Activated CD8-positive, alpha-beta memory T cell treated with anti-CD3 and anti-CD28 coated beads, Interleukin-2, amount 50 U/mL, for 4 hours (primary cell): ENCODE data around the gene IGFBP3.

Source experiments
- DNase-seq: peaks from one replicate; pipeline ENCODE4 v3.0.0-alpha.2; 2020

The IGFBP3 gene

DNA sequence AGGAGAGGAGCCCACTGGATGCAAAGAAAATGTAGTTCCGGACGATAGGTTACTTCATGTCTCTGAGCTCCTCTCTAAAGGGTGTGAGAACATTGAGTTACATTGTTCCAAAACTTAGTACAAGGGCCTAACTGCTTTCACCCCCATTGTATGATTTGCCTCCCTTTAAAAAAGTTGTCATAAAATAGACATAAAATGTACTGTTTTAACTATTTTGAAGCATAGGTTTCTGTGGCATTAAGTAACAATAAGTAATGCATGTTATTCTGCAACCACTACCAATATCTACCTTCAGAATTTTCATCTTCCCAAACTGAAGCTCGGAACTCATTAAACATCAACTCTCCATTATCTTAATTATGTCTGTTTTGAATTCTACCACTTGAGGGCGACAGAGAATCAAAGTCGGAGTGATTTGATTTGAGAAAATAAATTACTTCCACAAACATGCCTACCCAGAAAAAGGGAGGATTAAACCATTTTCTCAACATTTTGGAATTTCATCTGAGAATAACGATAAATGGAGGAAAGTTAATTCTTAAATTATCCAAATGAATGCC, 30.1 kb downstream of the IGFBP3 start:
- DNase-seq, result no peak

DNA sequence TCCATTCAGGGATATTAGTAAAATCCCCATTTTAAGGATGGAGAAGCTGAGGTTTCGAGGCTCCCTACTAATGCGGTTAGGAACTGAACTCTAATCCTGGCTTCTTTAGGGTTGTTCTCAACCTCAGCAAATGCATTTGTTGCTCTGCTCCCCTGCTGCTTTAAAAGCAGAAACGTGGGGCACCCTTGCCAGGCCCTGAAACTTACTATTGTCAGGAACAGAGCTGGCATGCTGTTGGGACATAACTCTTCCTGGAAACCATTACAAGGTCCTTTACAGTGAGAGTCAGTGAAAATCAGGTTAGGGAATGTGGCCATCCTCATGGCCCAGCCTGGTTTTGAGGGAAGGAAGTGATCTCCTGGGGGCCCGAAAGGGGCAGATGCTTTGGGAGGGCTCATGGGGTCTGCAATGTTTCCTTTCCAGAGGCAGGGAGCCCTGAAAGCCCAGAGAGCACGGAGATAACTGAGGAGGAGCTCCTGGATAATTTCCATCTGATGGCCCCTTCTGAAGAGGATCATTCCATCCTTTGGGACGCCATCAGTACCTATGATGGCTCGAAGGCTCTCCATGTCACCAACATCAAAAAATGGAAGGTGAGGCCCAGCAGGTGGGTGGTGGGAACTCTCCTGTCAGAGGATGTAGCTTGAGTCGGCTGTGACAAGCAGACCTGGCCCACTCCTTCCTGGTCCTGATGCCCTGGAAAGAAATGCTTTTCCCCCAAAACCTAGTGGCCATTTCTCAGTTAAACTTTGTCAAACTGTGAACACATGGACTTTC, 30.8 kb downstream of the IGFBP3 start:
- no peak for DNase-seq

DNA sequence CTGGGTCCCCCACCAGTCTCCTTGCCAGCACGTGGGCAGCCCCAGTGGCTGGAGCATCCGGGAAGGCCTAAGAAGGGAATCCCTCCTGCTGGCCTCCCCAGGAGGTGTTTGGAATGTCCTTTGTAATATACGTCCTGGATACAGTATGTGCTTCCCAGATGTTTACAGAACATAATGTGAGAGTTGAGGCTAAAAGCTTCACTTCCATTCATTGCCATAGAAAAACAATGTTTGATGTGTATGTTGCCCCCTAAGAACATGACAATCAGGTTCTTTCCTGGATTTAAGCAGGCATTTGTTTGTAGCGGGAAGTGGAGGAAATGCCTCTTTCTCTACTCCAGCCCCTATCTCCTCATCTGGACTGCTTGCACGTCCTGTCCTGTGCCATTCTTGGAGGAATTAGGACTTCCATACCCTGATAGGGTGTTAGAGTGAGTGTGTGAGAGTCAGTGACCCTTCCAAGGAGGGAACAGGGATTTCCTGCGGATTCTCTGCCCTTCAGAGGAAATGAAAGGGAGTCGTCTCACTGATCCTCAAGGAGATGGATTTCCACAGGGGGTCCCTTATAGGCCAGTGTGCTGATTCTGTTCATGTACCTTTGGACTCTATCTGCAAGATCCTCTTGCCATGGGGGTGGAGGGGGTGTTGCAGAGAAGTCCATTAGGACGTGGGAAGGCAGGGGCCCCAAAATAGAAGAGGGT, 31.6 kb downstream of the IGFBP3 start:
- DNase-seq, result no peak

DNA sequence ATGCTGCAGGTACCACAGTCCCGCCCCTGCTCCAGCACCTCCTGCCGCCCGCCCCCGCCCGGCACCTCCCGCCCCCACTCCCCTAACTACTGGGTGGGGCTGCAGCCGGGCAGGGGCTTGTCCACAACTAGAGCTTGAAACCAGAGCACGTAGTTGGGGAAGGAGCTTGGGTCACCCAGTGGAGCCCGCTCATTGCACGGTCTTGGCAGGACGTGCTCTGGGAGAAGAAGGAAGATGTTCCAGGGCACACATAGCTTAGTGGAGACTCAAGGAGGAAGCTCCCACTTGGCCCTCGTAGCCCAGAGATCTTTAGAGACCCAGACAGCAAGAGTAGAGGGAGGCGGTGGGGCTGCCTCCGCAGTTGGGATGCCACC, 32.1 kb downstream of the IGFBP3 start:
- no peak for DNase-seq

DNA sequence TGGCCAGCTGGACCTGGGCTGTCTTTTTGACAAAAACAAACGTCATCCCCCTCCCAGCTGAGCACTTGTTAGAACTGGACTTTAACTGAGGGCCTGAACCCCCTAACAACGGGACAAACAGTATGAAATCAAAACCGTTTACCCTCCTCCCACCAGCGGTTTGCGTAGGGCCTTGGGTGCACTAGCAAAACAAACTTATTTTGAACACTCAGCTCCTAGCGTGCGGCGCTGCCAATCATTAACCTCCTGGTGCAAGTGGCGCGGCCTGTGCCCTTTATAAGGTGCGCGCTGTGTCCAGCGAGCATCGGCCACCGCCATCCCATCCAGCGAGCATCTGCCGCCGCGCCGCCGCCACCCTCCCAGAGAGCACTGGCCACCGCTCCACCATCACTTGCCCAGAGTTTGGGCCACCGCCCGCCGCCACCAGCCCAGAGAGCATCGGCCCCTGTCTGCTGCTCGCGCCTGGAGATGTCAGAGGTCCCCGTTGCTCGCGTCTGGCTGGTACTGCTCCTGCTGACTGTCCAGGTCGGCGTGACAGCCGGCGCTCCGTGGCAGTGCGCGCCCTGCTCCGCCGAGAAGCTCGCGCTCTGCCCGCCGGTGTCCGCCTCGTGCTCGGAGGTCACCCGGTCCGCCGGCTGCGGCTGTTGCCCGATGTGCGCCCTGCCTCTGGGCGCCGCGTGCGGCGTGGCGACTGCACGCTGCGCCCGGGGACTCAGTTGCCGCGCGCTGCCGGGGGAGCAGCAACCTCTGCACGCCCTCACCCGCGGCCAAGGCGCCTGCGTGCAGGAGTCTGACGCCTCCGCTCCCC, 32.7 kb downstream of the IGFBP3 start, which contains the start of gene IGFBP1:
Gene IGFBP1, plus strand, starts transcription at position 304 of the 808 bp plus-strand sequence. Its CDS starts 165 bp downstream, at position 469.
- DNase-seq, result no peak

DNA sequence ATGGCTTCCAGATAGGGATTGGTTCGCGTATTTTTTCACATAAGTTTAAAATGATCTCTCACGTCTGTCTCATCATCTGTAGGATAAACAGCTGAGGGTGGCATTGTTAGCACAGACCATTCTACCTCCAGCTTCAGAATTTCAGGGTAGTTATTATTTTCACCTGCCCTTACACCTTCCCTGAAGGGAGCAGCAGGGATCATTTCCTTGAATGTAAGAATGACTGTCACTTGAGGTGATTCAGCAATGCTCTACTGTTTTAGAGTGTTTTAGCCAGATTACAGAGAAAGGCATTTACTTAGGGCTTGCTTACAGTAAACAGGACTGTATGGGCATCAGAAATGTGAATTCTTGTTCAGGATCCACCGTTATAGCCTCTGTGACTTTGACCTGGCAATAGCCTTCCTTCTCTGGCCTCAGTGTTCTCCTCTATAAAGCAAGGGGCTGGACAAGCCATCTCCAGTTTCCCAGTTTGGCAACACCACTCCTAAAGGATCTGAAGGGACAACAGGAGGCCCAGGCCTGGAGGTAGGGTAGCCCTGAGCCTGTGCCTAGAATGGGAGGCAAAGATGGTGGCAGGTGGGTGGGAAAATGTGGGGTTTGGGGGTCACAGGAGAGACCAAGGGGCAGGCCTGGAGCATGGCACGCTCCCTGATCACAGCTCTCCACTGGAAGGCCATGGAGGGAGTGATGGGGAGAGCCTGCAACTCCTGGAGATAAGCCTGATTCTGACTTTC, 34.0 kb downstream of the IGFBP3 start:
- DNase-seq, result no peak

DNA sequence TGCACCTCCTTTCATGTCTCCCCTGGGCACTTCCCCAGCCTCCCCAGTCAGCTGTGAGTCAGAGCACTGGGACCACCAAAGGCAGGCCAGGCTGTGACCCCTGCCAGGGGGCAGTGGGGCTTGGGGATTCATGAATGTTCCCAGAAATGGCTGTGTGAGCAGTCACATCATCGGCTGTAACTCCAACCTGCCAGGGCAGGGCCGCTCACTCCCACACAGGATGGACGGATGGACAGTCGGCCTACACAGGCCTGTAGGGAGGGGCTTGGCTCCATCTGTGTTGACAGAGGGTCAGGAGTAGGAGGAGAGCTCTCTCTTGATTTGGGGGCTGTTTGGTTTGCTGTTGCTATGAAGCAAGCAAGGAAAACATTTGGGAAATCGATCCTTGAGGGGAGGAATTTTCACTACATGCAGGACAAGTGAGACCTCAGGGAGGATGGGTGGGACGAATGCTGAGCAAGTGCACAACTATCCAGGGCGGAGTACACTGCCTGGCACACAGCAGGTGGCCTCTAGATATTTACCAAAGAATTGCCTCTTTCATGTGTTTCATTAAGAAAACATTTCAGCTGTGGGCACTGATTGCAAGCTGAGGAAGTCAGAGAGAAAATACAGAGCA, 35.7 kb downstream of the IGFBP3 start:
- DNase-seq, result no peak

DNA sequence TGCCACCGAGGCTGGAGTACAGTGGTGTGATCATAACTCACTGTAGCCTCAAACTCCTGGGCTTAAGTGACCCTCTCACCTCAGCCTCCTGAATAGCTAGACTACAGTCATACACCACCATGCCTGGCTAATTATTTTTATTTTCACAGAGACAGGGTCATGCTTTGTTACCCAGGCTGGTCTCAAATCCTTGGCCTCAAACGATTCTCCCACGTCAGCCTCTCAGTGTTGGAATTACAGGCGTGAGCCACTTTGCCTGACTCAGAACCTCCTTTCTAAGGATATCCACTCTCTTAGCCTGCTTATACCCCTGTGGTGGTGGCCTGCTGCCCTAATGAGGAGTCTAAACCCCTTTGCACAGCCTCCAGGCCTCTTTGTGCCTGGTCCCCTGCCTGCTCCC, 36.9 kb downstream of the IGFBP3 start:
- DNase-seq, result no peak

DNA sequence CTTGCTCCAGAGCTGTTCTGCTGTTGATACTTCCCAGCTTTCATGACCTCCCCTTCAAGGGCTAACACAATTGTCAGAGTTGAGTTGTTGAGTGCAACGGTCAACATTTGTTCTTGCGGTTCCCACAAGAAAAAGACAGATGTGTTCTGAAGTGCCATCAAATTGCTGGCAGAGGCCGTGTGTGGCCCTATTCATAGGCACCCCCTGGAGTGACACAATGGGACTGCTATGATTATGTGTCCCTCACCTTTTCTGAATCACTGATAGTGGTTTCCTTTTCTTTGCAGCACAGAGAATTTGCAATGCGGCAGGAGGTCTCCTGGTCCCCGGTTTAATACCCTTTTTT, 38.6 kb downstream of the IGFBP3 start:
- DNase-seq, result no peak

DNA sequence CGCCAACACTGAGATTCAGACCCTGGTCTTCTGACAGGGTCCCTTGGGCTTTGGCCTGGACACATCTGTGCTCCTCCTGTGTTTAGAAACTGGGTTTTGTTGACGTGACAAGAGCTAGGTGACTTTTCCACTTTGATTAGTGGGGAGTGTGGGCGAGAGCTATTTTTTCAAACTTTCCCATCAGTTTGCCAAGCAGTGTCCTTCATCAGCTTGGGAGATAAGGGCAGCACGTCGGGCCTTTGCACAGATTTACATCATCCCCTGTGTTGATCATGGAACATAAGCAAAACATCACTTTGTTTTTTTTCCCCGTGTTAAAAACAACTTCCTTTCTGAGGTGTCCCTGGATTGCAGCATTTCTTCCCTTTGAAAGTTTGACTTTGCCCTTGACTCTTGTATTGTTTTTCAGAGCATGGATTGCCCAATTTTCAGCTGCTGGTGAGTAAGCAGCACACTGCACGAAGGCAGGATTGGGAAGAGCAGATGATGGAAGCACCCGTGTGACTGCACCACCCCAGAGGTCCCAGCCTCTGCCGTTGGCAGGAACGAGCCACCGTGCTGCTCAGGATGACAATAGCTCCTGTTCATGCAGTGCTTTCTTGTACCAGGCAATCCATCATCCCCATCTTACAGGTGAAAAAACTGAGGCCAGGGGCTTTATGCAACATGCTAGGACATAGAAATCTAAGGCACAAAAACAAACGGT, 39.2 kb downstream of the IGFBP3 start:
- DNase-seq, result no peak

DNA sequence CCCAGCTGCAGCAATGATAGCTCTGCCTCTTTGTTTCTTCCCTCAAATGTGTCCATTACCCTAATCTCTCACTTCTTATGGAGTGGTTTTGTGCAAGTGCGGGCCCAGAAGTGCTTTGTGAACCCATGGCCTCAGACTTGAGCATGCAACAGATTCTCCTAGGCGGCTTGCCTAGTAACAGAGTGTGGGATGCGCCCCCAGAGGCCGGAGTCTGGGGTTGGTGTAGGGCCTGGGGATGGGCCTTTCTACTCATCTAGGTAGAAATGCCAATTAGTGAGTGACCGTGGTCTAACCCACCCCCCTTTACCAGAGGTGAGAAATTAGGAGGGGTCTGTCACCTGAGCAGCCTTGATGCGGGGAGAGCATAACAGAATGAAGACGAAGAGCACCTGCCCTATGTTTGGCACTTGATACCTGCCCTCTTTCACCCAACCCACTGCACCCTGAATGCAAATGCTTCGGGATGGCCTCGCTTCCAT, 39.8 kb downstream of the IGFBP3 start:
- DNase-seq, result no peak

DNA sequence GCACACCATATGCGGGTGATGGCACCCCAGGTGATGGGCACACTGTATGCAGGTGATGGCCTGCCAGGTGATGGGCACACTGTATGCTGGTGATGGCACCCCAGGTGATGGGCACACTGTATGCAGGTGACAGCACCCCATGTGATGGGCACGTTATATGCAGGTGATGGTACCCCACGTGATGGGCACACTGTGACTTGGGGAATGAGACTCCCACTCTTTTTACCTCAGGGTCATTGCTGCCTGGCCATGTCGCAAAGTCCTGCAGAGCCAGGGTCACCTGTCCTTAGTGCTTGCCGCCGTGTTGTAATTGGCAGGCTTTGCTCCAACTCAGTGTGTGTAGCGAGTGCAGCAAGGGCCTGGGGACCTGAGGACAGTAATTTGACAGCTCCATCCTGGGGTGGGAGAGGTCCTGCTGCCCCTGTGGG, 40.6 kb downstream of the IGFBP3 start:
- no peak for DNase-seq

DNA sequence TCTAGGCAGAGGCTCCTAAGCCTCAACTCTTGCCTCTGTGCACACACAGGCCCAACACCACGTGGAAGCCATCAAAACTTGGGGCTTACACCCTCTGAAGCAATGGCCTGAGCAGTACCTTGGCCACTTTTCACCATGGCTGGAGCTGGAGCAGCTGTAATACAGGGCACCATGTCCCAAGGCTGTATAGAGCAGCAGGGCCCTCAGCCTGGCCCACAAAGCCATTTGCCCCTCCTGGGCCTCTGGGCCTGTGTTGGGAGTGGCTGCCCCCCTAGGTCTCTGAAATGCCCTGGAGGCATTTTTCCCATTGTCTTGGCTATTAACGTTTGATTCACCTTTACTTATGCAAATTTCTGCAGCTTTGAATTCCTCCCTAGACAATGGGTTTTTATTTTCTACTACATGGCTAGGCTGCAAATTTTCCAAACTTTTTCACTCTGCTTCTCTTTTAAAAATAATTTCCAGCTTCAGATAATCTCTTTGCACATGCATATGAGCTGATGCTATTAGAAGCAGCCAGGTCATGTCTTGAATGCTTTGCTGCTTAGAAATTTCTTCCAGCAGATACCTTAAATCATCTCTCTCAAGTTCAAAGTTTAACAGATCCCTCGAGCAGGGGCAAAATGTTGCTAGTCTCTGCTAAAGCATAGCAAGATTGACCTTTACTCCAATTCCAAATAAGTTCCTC, 42.5 kb downstream of the IGFBP3 start:
- no peak for DNase-seq

DNA sequence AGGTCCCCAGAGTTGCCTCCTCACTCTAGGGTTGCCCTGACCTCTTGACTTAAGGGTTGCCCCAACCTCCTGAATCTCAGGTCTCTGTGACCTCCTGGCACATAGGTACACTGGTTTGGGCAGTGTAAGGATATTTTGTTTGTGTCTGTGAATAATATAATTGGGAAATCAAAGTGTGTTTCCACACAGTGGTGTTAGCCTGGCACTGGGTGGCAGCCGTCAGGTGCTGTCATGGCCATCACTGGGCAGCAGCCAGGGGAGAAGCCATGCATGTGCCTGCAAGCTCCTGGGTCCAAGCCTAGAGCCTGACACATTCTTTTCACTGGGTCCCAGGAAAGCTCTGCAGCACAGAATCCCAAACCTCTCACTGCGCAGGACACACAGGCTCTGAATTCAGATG, 44.6 kb downstream of the IGFBP3 start:
- no peak for DNase-seq

DNA sequence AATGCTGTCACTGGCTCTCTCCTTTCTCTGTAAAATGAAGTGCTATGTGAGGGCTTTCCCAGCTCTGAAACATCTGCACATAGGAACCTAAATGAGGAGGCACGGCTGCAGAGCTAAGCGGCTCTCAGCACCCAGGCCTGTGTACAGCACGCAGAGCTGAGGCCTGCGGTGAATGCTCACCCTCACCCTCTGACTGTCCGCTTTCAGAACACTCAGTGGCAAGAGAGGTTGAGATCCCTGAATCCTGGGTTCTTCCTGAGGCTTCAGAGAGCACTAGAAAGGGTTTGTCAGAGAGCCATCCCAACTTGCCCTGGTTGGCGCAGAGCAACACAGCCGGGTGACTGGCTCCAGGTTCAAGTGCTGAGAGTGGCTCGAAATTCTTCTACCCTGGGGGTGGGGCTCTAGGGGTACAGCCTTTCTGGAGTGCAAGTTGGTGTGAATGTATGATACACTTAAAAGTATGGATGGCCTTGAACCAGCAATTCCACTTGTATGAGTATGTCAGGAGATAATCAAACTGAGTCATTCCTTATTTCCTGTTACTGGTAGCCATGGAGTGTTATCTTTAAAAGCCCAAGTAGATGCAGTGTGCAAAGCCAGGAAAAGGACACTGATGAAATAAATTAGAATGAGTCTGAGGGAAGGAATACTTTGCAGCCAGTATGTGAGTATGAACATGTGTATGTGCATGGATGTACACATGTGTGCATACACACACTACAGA, 46.5 kb downstream of the IGFBP3 start:
- DNase-seq, result no peak

DNA sequence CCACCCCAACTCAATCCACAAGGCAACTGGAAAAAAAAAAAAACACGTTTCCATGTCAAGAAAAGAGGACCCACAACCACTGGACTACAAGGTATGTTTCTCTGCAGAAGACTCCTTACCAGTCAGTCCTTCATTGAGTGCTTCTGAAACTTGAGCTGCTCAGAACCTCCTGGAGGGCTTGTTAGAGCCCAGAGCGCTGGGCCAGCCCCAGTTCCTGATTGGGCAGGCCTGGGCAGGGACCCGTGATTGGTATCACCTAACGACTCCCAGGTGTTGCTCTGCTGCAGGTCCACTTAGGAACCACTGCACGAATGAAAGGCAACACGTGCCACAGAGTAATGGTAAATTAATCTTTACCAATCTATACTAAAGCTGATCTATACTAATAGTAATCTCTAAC, 47.7 kb downstream of the IGFBP3 start:
- no peak for DNase-seq

DNA sequence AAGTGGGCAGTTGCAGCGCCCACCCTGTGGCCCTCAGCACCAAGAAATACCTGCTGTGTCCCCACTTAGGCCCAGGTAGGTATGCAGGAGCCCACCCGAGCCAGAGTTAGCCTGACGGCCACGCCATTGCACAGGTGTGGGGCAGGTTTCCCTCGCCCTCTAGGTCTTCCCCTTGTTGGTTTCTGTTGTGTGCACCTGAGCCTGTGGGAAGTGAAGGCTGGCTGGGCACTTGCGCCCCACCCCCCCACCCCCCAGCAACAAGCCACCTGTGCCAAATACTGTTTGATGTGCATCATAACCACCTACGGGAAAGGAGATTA, 48.1 kb downstream of the IGFBP3 start, which contains the start of gene CCDC201:
Gene CCDC201, minus strand, starts transcription at position 48 of the 320 bp plus-strand sequence. CDS start 75 bp downstream, outside the sequence.
- DNase-seq, result no peak

DNA sequence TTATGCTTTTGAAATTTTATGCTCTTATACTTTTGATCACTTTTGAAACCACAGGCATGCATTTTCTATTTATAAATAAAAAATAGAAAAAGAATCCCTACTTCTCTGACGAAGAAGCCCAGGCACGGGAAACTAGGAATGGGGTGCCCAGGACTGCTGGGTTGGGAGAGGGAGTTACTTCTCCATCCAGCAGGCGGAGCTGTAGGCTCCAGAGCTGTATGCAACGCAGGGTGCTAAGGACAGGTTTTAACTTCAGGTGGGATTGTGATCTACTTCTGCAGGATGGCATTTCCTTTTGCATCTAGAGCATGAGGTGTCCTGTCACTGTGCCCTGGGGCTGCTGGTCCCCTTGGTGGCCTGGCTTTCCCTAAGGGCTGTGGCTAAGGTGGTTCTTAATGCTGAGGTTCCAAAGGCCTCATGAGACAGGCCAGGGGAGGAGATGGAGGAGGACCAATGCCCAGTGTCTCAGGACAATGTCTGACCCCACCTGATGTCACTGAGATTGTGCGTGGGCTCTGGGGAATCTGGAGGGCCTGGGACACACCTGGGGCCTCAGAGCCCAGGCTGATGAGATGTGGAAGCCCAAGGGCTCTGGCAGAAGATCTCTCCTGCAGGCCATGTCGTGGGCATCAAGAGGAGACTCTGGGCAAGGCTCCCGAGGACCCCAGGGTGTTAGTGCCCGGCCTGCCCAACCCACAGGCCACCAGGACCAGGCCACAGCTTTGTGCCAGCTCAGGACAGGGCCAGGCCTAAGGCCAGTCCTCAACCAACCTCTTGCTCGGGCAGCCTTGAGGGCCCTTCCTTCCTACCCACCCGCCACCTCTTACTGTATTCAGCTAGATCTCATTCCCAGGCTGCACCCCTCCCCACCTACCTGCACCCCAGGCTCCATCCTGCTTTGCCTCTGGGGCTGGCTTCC, 48.7 kb downstream of the IGFBP3 start:
- DNase-seq, result no peak

DNA sequence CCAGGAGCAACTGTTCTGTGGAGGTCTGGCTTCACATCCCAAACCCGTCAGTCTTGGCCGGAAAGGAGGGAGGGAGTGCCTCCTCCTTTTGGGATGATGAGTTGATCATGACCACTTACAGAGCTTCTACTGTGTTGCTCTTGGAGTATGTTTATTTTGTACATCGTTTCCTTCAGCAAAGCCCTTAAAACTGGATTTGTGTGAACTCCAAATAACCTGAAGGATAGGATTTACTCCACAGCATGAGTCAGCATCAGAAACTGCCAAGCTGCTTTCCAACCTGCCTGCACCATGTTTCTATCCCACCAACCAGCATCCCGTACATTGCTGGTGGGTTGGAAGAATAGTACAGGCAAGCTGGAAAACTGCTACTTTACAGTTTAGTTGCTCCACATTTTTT, 51.6 kb downstream of the IGFBP3 start:
- DNase-seq, result no peak
